ENCODE data around the gene SLC15A1.

Gene SLC15A1

DNA sequence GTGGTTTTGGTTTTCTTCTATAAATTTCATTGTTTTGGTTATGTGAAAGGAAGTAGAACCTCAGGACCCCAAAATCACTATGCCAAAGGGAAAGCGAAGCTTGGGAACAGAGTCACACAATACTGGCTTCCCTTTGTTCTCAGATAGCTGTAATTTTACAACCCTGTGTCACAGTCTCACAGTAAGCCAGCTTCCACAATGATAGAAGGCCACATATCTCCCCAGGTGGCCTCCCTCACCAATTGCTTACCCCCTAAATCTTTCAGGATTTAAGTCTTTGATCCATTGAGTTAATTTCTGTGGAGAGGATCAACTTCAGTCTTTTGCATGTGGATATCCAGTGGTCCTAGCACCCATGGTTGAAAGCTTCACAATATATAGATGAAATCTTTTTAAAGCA lies 58.7 kb downstream of the SLC15A1 start:
- TF ChIP-seq, protein P1, sequence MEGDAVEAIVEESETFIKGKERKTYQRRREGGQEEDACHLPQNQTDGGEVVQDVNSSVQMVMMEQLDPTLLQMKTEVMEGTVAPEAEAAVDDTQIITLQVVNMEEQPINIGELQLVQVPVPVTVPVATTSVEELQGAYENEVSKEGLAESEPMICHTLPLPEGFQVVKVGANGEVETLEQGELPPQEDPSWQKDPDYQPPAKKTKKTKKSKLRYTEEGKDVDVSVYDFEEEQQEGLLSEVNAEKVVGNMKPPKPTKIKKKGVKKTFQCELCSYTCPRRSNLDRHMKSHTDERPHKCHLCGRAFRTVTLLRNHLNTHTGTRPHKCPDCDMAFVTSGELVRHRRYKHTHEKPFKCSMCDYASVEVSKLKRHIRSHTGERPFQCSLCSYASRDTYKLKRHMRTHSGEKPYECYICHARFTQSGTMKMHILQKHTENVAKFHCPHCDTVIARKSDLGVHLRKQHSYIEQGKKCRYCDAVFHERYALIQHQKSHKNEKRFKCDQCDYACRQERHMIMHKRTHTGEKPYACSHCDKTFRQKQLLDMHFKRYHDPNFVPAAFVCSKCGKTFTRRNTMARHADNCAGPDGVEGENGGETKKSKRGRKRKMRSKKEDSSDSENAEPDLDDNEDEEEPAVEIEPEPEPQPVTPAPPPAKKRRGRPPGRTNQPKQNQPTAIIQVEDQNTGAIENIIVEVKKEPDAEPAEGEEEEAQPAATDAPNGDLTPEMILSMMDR (IDR thresholded peaks at IDR 0.05; ENCODE audit: insufficient read depth, low read length, poor library complexity, severe bottlenecking), result no peak
- no peaks in the 10 kb centered on the region; the same call in 1 of the 2 replicates for H3K27me3 ChIP-seq (replicated peaks; ENCODE audit: control insufficient read depth, insufficient read depth, low read length)
- no peak overlapping the region for H3K4me3 ChIP-seq (replicated peaks; ENCODE audit: low read depth, low read length)
- DNase-seq (ENCODE audit: extremely low read depth, insufficient read length), result no peak
- no peaks in the 10 kb centered on the region for H3K36me3 ChIP-seq (ENCODE audit: control insufficient read depth, insufficient read depth, low read length)

DNA sequence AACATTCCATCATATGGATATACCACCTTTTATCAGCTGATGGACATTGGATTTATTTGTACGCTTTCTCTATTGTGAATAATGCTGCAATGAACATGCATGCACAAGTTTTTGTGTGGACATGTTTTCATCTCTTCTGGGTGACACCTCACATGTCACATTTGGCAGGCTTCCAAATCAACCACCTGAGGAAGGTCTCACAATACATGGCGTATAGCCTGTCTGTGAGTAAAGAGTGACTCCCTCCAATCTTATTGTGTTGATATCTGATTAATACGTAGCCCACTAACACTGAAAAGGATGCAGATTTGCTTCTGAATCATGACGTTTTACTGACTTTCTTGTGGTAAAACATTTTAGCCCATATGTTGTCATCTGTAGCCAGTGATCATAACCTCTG lies 61.1 kb downstream of the SLC15A1 start:
- DNase-seq (ENCODE audit: extremely low read depth, insufficient read length), result no peak
- TF ChIP-seq, protein P1 (IDR thresholded peaks at IDR 0.05; ENCODE audit: insufficient read depth, low read length, poor library complexity, severe bottlenecking), result no peak
- H3K4me3 ChIP-seq (replicated peaks; ENCODE audit: low read depth, low read length), result no peak overlapping the region
- H3K27me3 ChIP-seq (replicated peaks; ENCODE audit: control insufficient read depth, insufficient read depth, low read length), result no peaks in the 10 kb centered on the region; the same call in 1 of the 2 replicates
- no peaks in the 10 kb centered on the region for H3K36me3 ChIP-seq (ENCODE audit: control insufficient read depth, insufficient read depth, low read length)

DNA sequence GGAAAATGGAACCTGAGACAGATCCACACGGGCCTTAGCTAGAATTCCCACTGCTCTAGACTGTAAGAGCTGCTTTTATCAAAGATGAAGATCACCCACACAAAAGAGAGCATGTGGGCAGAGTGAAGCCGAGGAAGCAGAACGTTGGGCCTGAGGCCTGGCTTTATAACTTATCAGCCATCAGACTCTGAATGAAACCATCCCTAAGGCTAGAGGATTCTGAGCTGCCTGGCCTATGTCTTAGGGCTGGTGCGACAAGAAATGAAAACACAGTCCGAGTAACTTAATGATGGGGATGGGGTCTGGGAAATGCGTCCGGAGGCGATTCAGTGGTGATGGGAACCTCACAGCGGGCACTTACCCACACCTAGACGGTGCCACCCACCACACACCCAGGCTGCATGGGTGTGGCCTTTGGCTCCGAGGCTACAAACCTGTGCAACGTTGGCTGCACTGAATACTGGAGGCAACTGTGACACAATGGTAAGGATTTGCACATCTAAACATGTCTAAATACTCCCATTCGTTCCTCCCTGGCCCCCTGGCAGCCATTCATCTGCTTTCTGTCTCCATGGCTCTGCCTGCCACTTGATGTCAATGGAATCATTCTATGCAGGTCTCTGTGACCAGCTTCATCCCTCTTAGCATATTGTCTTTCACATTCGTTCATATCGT lies 62.0 kb downstream of the SLC15A1 start:
- Histone ChIP-seq H3K36me3 (ENCODE audit: control insufficient read depth, insufficient read depth, low read length) (no peaks in the 10 kb centered on the region), H3K4me3 (replicated peaks; ENCODE audit: low read depth, low read length) (no peak overlapping the region), H3K27me3 (replicated peaks; ENCODE audit: control insufficient read depth, insufficient read depth, low read length) (no peaks in the 10 kb centered on the region; the same call in 1 of the 2 replicates)
- DNase-seq (ENCODE audit: extremely low read depth, insufficient read length), result no peak
- TF ChIP-seq, protein P1 (IDR thresholded peaks at IDR 0.05; ENCODE audit: insufficient read depth, low read length, poor library complexity, severe bottlenecking), result no peak

DNA sequence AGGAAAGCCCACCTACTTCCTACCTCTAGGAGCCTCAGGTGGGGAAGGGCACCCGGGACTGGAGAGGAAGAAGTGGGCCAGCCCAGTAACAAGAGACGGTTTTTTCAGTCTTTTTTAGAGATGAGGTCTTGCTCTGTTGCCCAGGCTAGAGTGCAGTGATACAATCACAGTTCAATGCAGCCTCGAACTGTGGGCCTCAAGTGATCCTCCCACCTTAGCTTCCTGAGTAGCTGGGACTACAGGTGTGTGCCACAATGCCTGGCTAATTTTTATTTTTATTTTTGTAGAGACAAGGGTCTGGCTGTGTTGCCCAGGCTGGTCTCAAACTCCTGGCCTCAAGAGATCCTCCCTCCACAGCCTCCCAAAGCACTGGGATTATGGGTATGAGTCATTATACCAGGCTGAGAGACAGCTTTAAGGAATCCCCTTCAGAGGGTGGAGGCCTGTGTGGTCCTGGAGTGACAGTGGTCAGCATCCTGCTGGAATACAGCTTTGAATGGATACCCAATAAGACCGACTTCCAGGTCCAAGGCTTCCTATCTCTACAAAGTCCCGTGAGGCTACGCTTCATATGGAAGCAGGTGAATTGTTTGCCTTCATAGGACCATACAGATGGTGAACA lies 63.0 kb downstream of the SLC15A1 start:
- no peak for DNase-seq (ENCODE audit: extremely low read depth, insufficient read length)
- no peaks in the 10 kb centered on the region for H3K36me3 ChIP-seq (ENCODE audit: control insufficient read depth, insufficient read depth, low read length)
- H3K4me3 ChIP-seq (replicated peaks; ENCODE audit: low read depth, low read length), result no peak overlapping the region
- TF ChIP-seq, protein P1 (IDR thresholded peaks at IDR 0.05; ENCODE audit: insufficient read depth, low read length, poor library complexity, severe bottlenecking), result no peak
- H3K27me3 ChIP-seq (replicated peaks; ENCODE audit: control insufficient read depth, insufficient read depth, low read length), result no peaks in the 10 kb centered on the region; the same call in none of the 2 replicates

DNA sequence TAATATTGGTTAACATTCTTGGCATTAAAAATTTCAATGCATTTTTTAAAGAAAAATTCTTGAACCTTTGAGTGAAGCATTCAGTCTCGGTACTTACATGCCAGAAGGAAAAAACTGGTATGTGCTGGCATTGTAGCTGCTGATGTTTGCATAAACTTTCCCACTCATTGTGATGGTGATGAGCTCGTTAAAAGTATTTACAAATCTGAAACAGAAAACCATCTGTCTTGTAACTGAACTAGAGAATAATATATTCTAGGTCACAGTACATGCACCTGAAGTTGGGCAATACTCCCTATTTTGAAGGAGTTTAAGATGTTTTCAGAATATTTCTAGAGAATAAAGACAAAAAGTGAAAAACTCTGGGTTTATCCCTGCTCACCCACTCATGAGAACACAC lies 64.1 kb downstream of the SLC15A1 start:
- TF ChIP-seq, protein P1 (IDR thresholded peaks at IDR 0.05; ENCODE audit: insufficient read depth, low read length, poor library complexity, severe bottlenecking), result no peak
- no peaks in the 10 kb centered on the region; the same call in none of the 2 replicates for H3K27me3 ChIP-seq (replicated peaks; ENCODE audit: control insufficient read depth, insufficient read depth, low read length)
- no peak overlapping the region for H3K4me3 ChIP-seq (replicated peaks; ENCODE audit: low read depth, low read length)
- DNase-seq (ENCODE audit: extremely low read depth, insufficient read length), result no peak
- no peaks in the 10 kb centered on the region for H3K36me3 ChIP-seq (ENCODE audit: control insufficient read depth, insufficient read depth, low read length)

All from GM06990 (cell line).